ENCODE measurements around the gene ISG15. TPM values are rescaled to one million over a fixed set of nuclear protein-coding genes. Genes with fewer than 3 reads are reported as not detected.

ISG15 gene
- total and polyA plus RNA-seq, 7 donors: 2.9 to 22.1 (median 12.4) TPM

GRCh38 chr1:1021920-1022259 lies 8.6 kb downstream of the ISG15 start:
- no peaks in the 10 kb centered on the region for H3K9me3 ChIP-seq

GRCh38 chr1:1022302-1023009 lies 9.2 kb downstream of the ISG15 start:
- Histone ChIP-seq H3K9me3 (no peaks in the 10 kb centered on the region), H3K27ac (no peak overlapping the region), H3K4me1 (peaks cover 4% of the 10 kb centered on the region), H3K36me3 (ENCODE audit: insufficient read depth in 1 of 2, low read depth in 1 of 2) (no peaks in the 10 kb centered on the region), H3K27me3 (ENCODE audit: insufficient read depth in 3 of 3, low read length in 2 of 3) (peaks cover 0 to 35% (median 11%) of the 10 kb centered on the region in 3 donors), H3K4me3 (no peak overlapping the region)
- intact Hi-C loops (cut with DNase I): no loop called here
- ATAC-seq (no peak), DNase-seq (no peak)
- 76 to 80% (median 79%) methylated on average over 24 to 27 of the region's 27 CpGs for WGBS, 3 donors
- TF ChIP-seq CTCF (IDR thresholded peaks at IDR 0.05): no peak

More at GRCh38 chr1:1021920-1022259, 8.6 kb downstream of the ISG15 start:
- Histone ChIP-seq H3K4me3 (no peak overlapping the region), H3K27me3 (ENCODE audit: insufficient read depth in 3 of 3, low read length in 2 of 3) (peaks cover 0 to 30% (median 11%) of the 10 kb centered on the region in 3 donors), H3K4me1 (peaks cover 4% of the 10 kb centered on the region), H3K36me3 (ENCODE audit: insufficient read depth in 1 of 2, low read depth in 1 of 2) (no peaks in the 10 kb centered on the region), H3K27ac (no peak overlapping the region)
- intact Hi-C loops (cut with DNase I): no loop called here
- ATAC-seq (no peak), DNase-seq (no peak)
- no peak for TF ChIP-seq CTCF (IDR thresholded peaks at IDR 0.05)
- 91 to 95% (median 94%) methylated on average over 10 of the region's 10 CpGs for WGBS, 3 donors

DNA sequence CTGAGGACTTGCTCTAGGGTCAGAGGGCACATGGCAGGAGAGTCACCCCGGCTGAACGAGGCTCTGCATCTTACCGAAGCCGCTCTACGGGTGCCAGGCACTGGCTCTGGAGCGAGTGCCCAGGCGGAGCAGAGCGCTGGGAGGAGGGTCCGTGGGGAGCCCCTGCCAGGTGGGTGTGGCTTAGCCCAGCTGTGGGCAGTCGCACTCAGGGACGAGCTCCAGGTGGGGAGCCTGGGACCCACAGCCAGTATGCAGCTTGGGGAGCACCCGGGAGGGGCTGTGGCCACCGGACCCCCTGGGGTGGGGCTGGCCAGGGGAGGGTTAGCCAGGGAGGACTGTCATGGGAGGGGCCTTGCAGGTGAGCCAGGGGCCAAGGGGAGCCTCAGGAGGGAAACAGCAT lies 10.4 kb downstream of the ISG15 start:
- no peaks in the 10 kb centered on the region for H3K9me3 ChIP-seq
- no peak overlapping the region for H3K27ac ChIP-seq
- H3K36me3 ChIP-seq (ENCODE audit: insufficient read depth in 1 of 2, low read depth in 1 of 2): no peaks in the 10 kb centered on the region
- no peak overlapping the region for H3K4me3 ChIP-seq
- DNase-seq (no peak), ATAC-seq (no peak)
- intact Hi-C loops (cut with DNase I): no loop called here
- peaks cover 4% of the 10 kb centered on the region for H3K4me1 ChIP-seq
- no peak for TF ChIP-seq CTCF (IDR thresholded peaks at IDR 0.05)
- 52 to 58% (median 52%) methylated on average over 12 to 13 of the region's 13 CpGs for WGBS, 3 donors
- peaks cover 0 to 38% (median 15%) of the 10 kb centered on the region in 3 donors for H3K27me3 ChIP-seq (ENCODE audit: insufficient read depth in 3 of 3, low read length in 2 of 3)

DNA sequence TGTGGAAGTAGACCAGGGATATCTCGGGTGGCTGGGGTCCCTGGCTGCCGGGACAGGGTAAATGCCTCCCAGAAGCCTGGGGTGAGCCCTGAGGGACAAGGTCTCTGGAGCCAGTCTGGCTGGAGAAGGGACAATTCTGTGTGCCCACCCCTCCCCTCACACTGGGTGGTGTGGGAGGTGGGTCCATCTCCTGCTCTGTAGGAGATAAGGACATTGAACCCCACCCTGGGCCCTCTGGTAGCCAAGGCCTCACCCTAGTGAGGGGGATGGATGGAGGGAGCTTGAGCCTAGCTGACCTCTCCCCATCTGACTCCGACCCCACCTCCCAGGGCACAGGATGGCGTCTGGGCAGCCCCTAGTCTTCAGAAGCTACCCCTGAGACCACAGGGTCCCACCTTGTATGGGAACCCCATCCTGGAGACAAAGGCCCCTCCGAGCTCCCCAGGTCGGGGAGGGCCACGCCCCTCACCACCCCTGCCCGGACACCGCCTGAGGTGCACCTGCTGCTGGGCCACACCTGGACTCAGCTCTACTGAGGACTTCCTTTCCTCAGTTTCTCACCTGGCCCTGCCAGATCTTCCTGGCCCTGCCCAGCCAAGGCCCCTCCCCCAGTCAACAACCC lies 11.0 kb downstream of the ISG15 start:
- Histone ChIP-seq H3K9me3 (no peaks in the 10 kb centered on the region), H3K4me3 (no peak overlapping the region), H3K36me3 (ENCODE audit: insufficient read depth in 1 of 2, low read depth in 1 of 2) (no peaks in the 10 kb centered on the region), H3K4me1 (peaks cover 4% of the 10 kb centered on the region), H3K27me3 (ENCODE audit: insufficient read depth in 3 of 3, low read length in 2 of 3) (peaks cover 0 to 38% (median 15%) of the 10 kb centered on the region in 3 donors), H3K27ac (no peak overlapping the region)
- intact Hi-C loops (cut with DNase I): no loop called here
- DNase-seq (no peak), ATAC-seq (no peak)
- no peak for TF ChIP-seq CTCF (IDR thresholded peaks at IDR 0.05)
- 88 to 97% (median 89%) methylated on average over 9 of the region's 9 CpGs for WGBS, 3 donors
